HL-60 (cell line): ENCODE results near the gene RPL3.

Experiments used
- DNase-seq, 2 experiments: peaks; one replicate each; pipeline ENCODE4 v3.0.0-alpha.2; 2010 to 2020; ENCODE audit warnings: low read depth in 1 of 2, low spot score in 1 of 2
- H3K27ac ChIP-seq: fragments of 250-450 bp; sonication (Bioruptor Pico); replicated peaks from 2 replicates; pipeline ENCODE4 v1.5.1; 2020; ENCODE audit warnings: mild to moderate bottlenecking, moderate library complexity
- H3K27me3 ChIP-seq: fragments of 250-450 bp; sonication (Bioruptor Pico); 2 replicates; pipeline ENCODE4 v1.5.1; 2021; ENCODE audit warnings: mild to moderate bottlenecking, moderate library complexity; ENCODE audit not compliant: insufficient read depth, poor library complexity, severe bottlenecking
- H3K4me3 ChIP-seq: replicated peaks from 2 replicates; pipeline ENCODE4 v1.5.1; 2011; ENCODE audit warnings: mild to moderate bottlenecking, control low read depth, low read length; ENCODE audit not compliant: insufficient read depth
- GABPA ChIP-seq: IDR thresholded peaks from 2 replicates; pipeline ENCODE4 v1.6.1; 2012; ENCODE audit warnings: low read depth
- POLR2AphosphoS5 ChIP-seq: IDR thresholded peaks from 2 replicates; pipeline ENCODE4 v1.6.1; 2012; ENCODE audit warnings: low read depth
- SPI1 ChIP-seq: IDR thresholded peaks from 2 replicates; pipeline ENCODE4 v1.6.1; 2012; ENCODE audit warnings: low read depth, mild to moderate bottlenecking, borderline replicate concordance
- TF ChIP-seq, protein P1 (sequence below): IDR thresholded peaks from one replicate; pipeline ENCODE4 v1.5.1; 2011; ENCODE audit warnings: low read length, control low read depth, inconsistent platforms; ENCODE audit not compliant: insufficient read depth
- TF ChIP-seq, protein P2 (sequence below): IDR thresholded peaks from 2 replicates; pipeline ENCODE4 v1.6.1; 2012; ENCODE audit warnings: low read depth; ENCODE audit not compliant: insufficient replicate concordance

RPL3 gene

DNA sequence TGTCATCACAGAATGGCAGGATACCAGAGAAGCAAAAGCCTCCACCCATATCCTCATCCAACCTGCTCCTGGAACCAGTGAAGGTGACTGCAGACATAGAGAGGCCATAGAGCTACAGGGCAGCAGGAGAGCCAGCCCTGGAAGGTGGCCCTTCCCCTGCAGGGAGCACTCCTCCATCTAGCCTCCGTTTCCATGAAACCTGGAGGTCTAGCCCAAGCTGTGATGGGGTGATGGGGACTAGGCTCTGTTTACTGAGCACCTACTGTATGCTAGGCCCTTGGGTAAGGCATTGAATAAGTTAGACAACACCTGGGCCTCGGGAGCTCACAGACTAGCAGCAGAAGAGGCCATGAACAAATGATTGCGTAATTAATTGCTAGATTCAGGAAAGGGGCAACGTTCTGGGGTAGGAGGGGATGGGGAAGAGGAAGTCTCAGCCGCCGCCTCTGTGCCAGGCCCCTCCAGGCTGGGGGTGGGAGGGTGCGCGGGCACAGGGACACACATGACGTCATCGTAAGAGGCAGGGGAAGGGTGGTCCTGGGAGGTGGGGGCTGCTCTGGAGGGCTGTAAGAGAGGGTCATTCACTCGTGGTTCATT, 29.6 kb upstream of the RPL3 start:
- no peaks in the 10 kb centered on the region for H3K27me3 ChIP-seq
- peak overlapping the region; percentile 90 for H3K27ac ChIP-seq
- TF ChIP-seq GABPA (no peak), POLR2AphosphoS5 (peak; percentile 63), SPI1 (peak; percentile 89)
- TF ChIP-seq, protein P1, sequence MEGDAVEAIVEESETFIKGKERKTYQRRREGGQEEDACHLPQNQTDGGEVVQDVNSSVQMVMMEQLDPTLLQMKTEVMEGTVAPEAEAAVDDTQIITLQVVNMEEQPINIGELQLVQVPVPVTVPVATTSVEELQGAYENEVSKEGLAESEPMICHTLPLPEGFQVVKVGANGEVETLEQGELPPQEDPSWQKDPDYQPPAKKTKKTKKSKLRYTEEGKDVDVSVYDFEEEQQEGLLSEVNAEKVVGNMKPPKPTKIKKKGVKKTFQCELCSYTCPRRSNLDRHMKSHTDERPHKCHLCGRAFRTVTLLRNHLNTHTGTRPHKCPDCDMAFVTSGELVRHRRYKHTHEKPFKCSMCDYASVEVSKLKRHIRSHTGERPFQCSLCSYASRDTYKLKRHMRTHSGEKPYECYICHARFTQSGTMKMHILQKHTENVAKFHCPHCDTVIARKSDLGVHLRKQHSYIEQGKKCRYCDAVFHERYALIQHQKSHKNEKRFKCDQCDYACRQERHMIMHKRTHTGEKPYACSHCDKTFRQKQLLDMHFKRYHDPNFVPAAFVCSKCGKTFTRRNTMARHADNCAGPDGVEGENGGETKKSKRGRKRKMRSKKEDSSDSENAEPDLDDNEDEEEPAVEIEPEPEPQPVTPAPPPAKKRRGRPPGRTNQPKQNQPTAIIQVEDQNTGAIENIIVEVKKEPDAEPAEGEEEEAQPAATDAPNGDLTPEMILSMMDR, result no peak
- TF ChIP-seq, protein P2, sequence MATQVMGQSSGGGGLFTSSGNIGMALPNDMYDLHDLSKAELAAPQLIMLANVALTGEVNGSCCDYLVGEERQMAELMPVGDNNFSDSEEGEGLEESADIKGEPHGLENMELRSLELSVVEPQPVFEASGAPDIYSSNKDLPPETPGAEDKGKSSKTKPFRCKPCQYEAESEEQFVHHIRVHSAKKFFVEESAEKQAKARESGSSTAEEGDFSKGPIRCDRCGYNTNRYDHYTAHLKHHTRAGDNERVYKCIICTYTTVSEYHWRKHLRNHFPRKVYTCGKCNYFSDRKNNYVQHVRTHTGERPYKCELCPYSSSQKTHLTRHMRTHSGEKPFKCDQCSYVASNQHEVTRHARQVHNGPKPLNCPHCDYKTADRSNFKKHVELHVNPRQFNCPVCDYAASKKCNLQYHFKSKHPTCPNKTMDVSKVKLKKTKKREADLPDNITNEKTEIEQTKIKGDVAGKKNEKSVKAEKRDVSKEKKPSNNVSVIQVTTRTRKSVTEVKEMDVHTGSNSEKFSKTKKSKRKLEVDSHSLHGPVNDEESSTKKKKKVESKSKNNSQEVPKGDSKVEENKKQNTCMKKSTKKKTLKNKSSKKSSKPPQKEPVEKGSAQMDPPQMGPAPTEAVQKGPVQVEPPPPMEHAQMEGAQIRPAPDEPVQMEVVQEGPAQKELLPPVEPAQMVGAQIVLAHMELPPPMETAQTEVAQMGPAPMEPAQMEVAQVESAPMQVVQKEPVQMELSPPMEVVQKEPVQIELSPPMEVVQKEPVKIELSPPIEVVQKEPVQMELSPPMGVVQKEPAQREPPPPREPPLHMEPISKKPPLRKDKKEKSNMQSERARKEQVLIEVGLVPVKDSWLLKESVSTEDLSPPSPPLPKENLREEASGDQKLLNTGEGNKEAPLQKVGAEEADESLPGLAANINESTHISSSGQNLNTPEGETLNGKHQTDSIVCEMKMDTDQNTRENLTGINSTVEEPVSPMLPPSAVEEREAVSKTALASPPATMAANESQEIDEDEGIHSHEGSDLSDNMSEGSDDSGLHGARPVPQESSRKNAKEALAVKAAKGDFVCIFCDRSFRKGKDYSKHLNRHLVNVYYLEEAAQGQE, result no peak
- H3K4me3 ChIP-seq, result peak overlapping the region; percentile 58
- DNase-seq, result peak; percentile 90 to 98

DNA sequence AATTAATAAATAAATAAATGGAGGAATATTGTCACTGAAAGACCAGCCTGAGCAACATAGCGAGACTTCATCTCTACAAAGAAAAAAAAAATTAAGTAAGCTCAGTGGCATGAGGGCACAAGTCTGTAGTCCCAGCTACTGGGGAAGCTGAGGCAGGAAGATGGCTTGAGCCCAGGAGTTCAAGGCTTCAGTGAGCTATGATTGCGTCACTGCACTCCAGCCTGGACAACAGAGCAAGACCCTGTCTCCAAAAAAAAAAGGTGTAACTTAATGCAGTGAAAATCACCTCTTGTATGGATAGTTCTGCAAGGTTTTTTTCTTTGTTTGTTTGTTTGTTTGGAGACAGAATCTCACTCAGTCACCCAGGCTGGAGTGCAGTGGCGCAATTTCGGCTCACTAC, 25.8 kb upstream of the RPL3 start:
- TF ChIP-seq POLR2AphosphoS5 (no peak), SPI1 (no peak), GABPA (no peak)
- TF ChIP-seq, protein P2, result no peak
- TF ChIP-seq, protein P1, result no peak
- no peak for DNase-seq
- Histone ChIP-seq H3K27me3 (no peaks in the 10 kb centered on the region), H3K4me3 (no peak overlapping the region), H3K27ac (no peak overlapping the region)

DNA sequence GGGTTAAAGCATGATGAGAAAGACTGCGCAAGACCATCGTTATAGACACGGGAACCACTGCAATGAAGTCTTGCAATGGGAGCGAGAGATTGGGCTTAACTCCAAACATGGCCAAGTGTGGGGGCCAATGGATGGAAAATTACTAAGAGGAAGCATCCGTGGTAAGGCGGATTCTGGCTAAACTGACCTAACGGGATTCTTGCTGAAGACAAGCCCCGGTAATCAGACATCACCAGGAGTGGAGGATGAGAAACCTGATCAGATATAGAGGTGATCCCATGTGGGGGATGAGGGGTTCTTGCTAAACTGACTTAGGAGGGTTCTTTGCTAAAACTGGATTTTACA, 24.6 kb upstream of the RPL3 start:
- Histone ChIP-seq H3K27me3 (no peaks in the 10 kb centered on the region), H3K4me3 (no peak overlapping the region), H3K27ac (no peak overlapping the region)
- TF ChIP-seq GABPA (no peak), POLR2AphosphoS5 (no peak)
- TF ChIP-seq, protein P1, result no peak
- no peak for DNase-seq
